IMR-90 (cell line): ENCODE data around the gene SLC39A11. TPM values are rescaled to one million over a fixed set of nuclear protein-coding genes. Genes with fewer than 3 reads are reported as not detected.

Source experiments
- ATAC-seq: fragments of 200-7000 bp; cut with Tn5 transposase; 2 replicates; pipeline ENCODE4 v1.9.1; 2020; ENCODE audit warnings: low read depth, mild to moderate bottlenecking, moderate library complexity
- BruUV-seq: library from RNA; stranded (reverse); fragments of 400-500 nt; replicated peaks from 2 replicates; lab custom pipeline; 2021; lab: Mats Ljungman, UMichigan
- CTCF ChIA-PET: fragments of 300-600 bp; formaldehyde crosslinking; extraction: SDS; loops from one replicate; lab custom pipeline; 2021; ENCODE audit warnings: antibody characterized with exemption; lab: Yijun Ruan, JAX
- POLR2A ChIA-PET: fragments of 300-600 bp; sonication (Branson Sonifier 250); formaldehyde crosslinking; loops from one replicate; lab custom pipeline; 2022; ENCODE audit warnings: antibody characterized with exemption; ENCODE audit not compliant: unreplicated experiment; lab: Charles Lee
- DNase-seq: peaks from one replicate; pipeline ENCODE4 v3.0.0; 2013
- H2AFZ ChIP-seq: replicated peaks from 2 replicates; pipeline ENCODE3; 2013; ENCODE audit warnings: low read length, mild to moderate bottlenecking; ENCODE audit not compliant: poor library complexity
- H2AK5ac ChIP-seq: 2 replicates; pipeline ENCODE4 v1.6.1; 2013; ENCODE audit warnings: low read depth, low read length, inconsistent platforms
- H2AK9ac ChIP-seq: replicated peaks from 2 replicates; pipeline ENCODE3; 2013; ENCODE audit warnings: mild to moderate bottlenecking, low read depth, low read length, moderate library complexity; ENCODE audit not compliant: poor library complexity
- H2BK120ac ChIP-seq: 2 replicates; pipeline ENCODE4 v1.6.1; 2013; ENCODE audit warnings: low read depth, low read length, inconsistent platforms
- H2BK15ac ChIP-seq: 3 replicates; pipeline ENCODE4 v1.6.1; 2013; ENCODE audit warnings: low read depth, low read length, inconsistent platforms
- H2BK20ac ChIP-seq: 2 replicates; pipeline ENCODE4 v1.6.1; 2013; ENCODE audit warnings: low read depth, mild to moderate bottlenecking, inconsistent platforms, low read length, moderate library complexity
- H2BK5ac ChIP-seq: 2 replicates; pipeline ENCODE4 v1.6.1; 2013; ENCODE audit warnings: mild to moderate bottlenecking, low read depth, low read length, inconsistent platforms; ENCODE audit not compliant: poor library complexity, severe bottlenecking
- H3K14ac ChIP-seq: replicated peaks from 2 replicates; pipeline ENCODE4 v1.6.1; 2013; ENCODE audit warnings: low read depth, low read length, inconsistent platforms
- H3K18ac ChIP-seq: 2 replicates; pipeline ENCODE4 v1.6.1; 2013; ENCODE audit warnings: low read depth, low read length, control low read depth
- H3K23ac ChIP-seq: 2 replicates; pipeline ENCODE4 v1.6.1; 2013; ENCODE audit warnings: low read depth, low read length, inconsistent platforms
- H3K27ac ChIP-seq: 2 replicates; pipeline ENCODE4 v1.5.1; 2013; ENCODE audit warnings: mild to moderate bottlenecking, control low read depth, low read length; ENCODE audit not compliant: insufficient read depth
- H3K27me3 ChIP-seq: 2 replicates; pipeline ENCODE4 v1.6.1; 2013; ENCODE audit warnings: low read length; ENCODE audit not compliant: control insufficient read depth, insufficient read depth
- H3K36me3 ChIP-seq: 2 replicates; pipeline ENCODE4 v1.6.1; 2013; ENCODE audit warnings: low read length, mixed read lengths; ENCODE audit not compliant: control insufficient read depth, insufficient read depth
- H3K4ac ChIP-seq: 2 replicates; pipeline ENCODE4 v1.6.1; 2013; ENCODE audit warnings: low read depth, low read length, inconsistent platforms
- H3K4me1 ChIP-seq: 2 replicates; pipeline ENCODE4 v1.6.1; 2013; ENCODE audit warnings: low read length, mixed read lengths; ENCODE audit not compliant: control insufficient read depth, insufficient read depth
- H3K4me2 ChIP-seq: 2 replicates; pipeline ENCODE4 v1.6.1; 2013; ENCODE audit warnings: low read depth, mild to moderate bottlenecking, control low read depth, low read length, moderate library complexity
- H3K4me3 ChIP-seq: 2 replicates; pipeline ENCODE4 v1.5.1; 2013; ENCODE audit warnings: low read depth, mild to moderate bottlenecking, control low read depth, low read length, moderate library complexity; ENCODE audit not compliant: insufficient read depth
- H3K56ac ChIP-seq: 2 replicates; pipeline ENCODE4 v1.6.1; 2013; ENCODE audit warnings: low read length, inconsistent platforms; ENCODE audit not compliant: insufficient read depth; ENCODE audit errors: extremely low read depth
- H3K79me1 ChIP-seq, 2 experiments: 2 replicates each; pipeline ENCODE4 v1.6.1; 2013; ENCODE audit warnings: low read length in 2 of 2, inconsistent platforms in 1 of 2, low read depth in 1 of 2
- H3K9ac ChIP-seq: 2 replicates; pipeline ENCODE4 v1.6.1; 2013; ENCODE audit warnings: low read depth, low read length, control low read depth
- H3K9me1 ChIP-seq: 2 replicates; pipeline ENCODE4 v1.6.1; 2013; ENCODE audit warnings: low read length, inconsistent platforms; ENCODE audit not compliant: insufficient read depth
- H3K9me3 ChIP-seq: 2 replicates; pipeline ENCODE4 v1.6.1; 2013; ENCODE audit warnings: low read length; ENCODE audit not compliant: control insufficient read depth, insufficient read depth
- H4K20me1 ChIP-seq: 2 replicates; pipeline ENCODE4 v1.6.1; 2013; ENCODE audit warnings: low read length, inconsistent platforms; ENCODE audit not compliant: insufficient read depth
- H4K5ac ChIP-seq: 2 replicates; pipeline ENCODE4 v1.6.1; 2013; ENCODE audit warnings: mild to moderate bottlenecking, low read depth, low read length, control low read depth
- H4K8ac ChIP-seq, 2 experiments: 2 replicates each; pipeline ENCODE4 v1.6.1; 2013; ENCODE audit warnings: low read depth in 2 of 2, low read length in 2 of 2, control low read depth in 1 of 2, inconsistent platforms in 1 of 2
- H4K91ac ChIP-seq: 2 replicates; pipeline ENCODE4 v1.6.1; 2013; ENCODE audit warnings: low read depth, low read length, inconsistent platforms; ENCODE audit not compliant: insufficient read depth
- BHLHE40 ChIP-seq: fragments of 150-350 bp; IDR thresholded peaks from 2 replicates; pipeline ENCODE4 v1.6.1; 2016; ENCODE audit warnings: mild to moderate bottlenecking, low read depth, low read length
- CEBPB ChIP-seq: IDR thresholded peaks from 2 replicates; pipeline ENCODE4 v1.6.1; 2012; ENCODE audit warnings: low read depth, low read length, improper control_type of control experiment
- CHD1 ChIP-seq: IDR thresholded peaks from 2 replicates; pipeline ENCODE4 v1.6.1; 2012; ENCODE audit warnings: low read depth, low read length, improper control_type of control experiment
- FOS ChIP-seq: fragments of 150-350 bp; IDR thresholded peaks from 2 replicates; pipeline ENCODE4 v1.6.1; 2016; ENCODE audit warnings: low read depth, low read length
- MAFK ChIP-seq: IDR thresholded peaks from 2 replicates; pipeline ENCODE4 v1.6.1; 2012; ENCODE audit warnings: low read depth, low read length, improper control_type of control experiment
- MAZ ChIP-seq: IDR thresholded peaks from 2 replicates; pipeline ENCODE4 v1.6.1; 2012; ENCODE audit warnings: low read depth, mild to moderate bottlenecking, low read length, improper control_type of control experiment, moderate library complexity, borderline replicate concordance
- MXI1 ChIP-seq: IDR thresholded peaks from 2 replicates; pipeline ENCODE4 v1.6.1; 2012; ENCODE audit warnings: low read depth, mild to moderate bottlenecking, low read length, moderate library complexity, borderline replicate concordance
- NFE2L2 ChIP-seq: fragments of 150-350 bp; IDR thresholded peaks from 2 replicates; pipeline ENCODE4 v1.6.1; 2016; ENCODE audit warnings: low read depth, mild to moderate bottlenecking, low read length
- POLR2A ChIP-seq: IDR thresholded peaks from 2 replicates; pipeline ENCODE4 v1.6.1; 2012; ENCODE audit warnings: mild to moderate bottlenecking, low read depth, low read length
- RAD21 ChIP-seq: IDR thresholded peaks from 2 replicates; pipeline ENCODE4 v1.6.1; 2012; ENCODE audit warnings: low read length, improper control_type of control experiment
- RCOR1 ChIP-seq: IDR thresholded peaks from 2 replicates; pipeline ENCODE4 v1.6.1; 2012; ENCODE audit warnings: mild to moderate bottlenecking, low read length, improper control_type of control experiment; ENCODE audit not compliant: insufficient replicate concordance
- RFX5 ChIP-seq: IDR thresholded peaks from 2 replicates; pipeline ENCODE4 v1.8.0; 2012; ENCODE audit warnings: low read depth, mild to moderate bottlenecking, low read length, moderate library complexity
- SMC3 ChIP-seq: fragments of 150-350 bp; IDR thresholded peaks from 2 replicates; pipeline ENCODE4 v1.6.1; 2016; ENCODE audit warnings: low read depth, mild to moderate bottlenecking, antibody characterized with exemption, low read length, moderate library complexity
- WGBS, 2 experiments: methylation state at CpG; one replicate each; pipeline versions ENCODE4 v1.1.5 to v1.1.7; 2013; ENCODE audit warnings: missing lambda C conversion rate in 2 of 2; ENCODE audit not compliant: insufficient read length in 1 of 2; ENCODE audit errors: extremely low coverage in 2 of 2; 5-methylcytosine and 5-hydroxymethylcytosine counted together
- dilution Hi-C: fragments of 300-500 bp; cut with HindIII; formaldehyde crosslinking; loops from one replicate; pipeline ENCODE4 v1.14.3; 2018; ENCODE audit warnings: low sequenced_read_pairs; ENCODE audit not compliant: unreplicated experiment
- in situ Hi-C: fragments of 300-500 bp; cut with MboI; formaldehyde crosslinking; loops from 3 replicates; pipeline ENCODE4 v1.14.3; 2019; ENCODE audit warnings: low sequenced_read_pairs, inconsistent platforms, mixed read lengths
- intact Hi-C: fragments of 100-400 bp; cut with micrococcal nuclease; formaldehyde crosslinking; loops from 2 replicates; pipeline ENCODE4 v1.10.0; 2022
- polyA plus RNA-seq, 3 experiments: library from polyadenylated mRNA; depleted of rRNA; stranded (reverse); fragments of >200 nt; gene quantifications; 2 replicates each; pipeline ENCODE4 v1.2.3, GENCODE V29; 2012; ENCODE audit warnings: low replicate concordance in 1 of 3
- total RNA-seq: library from RNA; depleted of rRNA; stranded (reverse); fragments of >200 nt; gene quantifications from 2 replicates; pipeline ENCODE4 v1.2.3, GENCODE V29; 2012
- TF ChIP-seq, protein P1 (sequence below): conservative IDR thresholded peaks from 2 replicates; pipeline ENCODE4 v1.5.1; 2012; ENCODE audit warnings: mild to moderate bottlenecking, low read depth, low read length, improper control_type of control experiment
- TF ChIP-seq, protein P2 (sequence below): fragments of 150-350 bp; IDR thresholded peaks from 2 replicates; pipeline ENCODE4 v1.6.1; 2016; ENCODE audit warnings: low read depth, mild to moderate bottlenecking, low read length, moderate library complexity, borderline replicate concordance
- TF ChIP-seq, protein P3 (sequence below): fragments of 150-350 bp; IDR thresholded peaks from 2 replicates; pipeline ENCODE4 v1.6.1; 2017; ENCODE audit warnings: mild to moderate bottlenecking, antibody characterized with exemption, low read length, low read depth

Gene SLC39A11
- total and polyA plus RNA-seq, 2 of the 4 experiments (the other 2 are of a cell fraction), result 8.8 to 14.3 TPM

DNA sequence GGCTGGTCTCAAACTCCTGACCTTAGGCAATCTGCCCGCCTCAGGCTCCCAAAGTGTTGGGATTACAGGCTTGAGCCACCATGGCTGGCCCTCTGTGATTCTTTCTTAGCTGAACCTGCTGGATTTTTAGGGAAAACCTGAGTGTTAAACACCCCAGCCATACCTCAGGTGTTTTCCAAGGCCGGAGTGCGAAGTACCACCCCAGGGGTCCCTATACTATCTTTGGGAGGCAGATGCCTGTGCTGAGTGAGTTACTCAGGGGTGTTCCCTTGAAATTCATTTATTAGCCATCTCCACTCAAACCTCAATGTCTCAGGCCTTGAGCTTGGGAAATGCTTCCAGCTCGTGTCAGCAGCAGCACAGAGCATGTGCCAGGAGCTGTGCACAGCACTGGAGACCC, 432.7 kb downstream of the SLC39A11 start:
- Histone ChIP-seq H3K9ac (no peak overlapping the region), H3K18ac (no peak overlapping the region), H3K4ac (no peak overlapping the region), H3K23ac (no peak overlapping the region), H2BK15ac (no peak overlapping the region), H4K5ac (no peak overlapping the region), H4K20me1 (no peaks in the 10 kb centered on the region), H2BK120ac (no peak overlapping the region), H3K27me3 (no peaks in the 10 kb centered on the region), H3K56ac (no peak overlapping the region), H3K4me3 (no peak overlapping the region), H3K4me1 (no peaks in the 10 kb centered on the region), H2AK9ac (no peak overlapping the region), H3K36me3 (no peaks in the 10 kb centered on the region), H3K14ac (no peak overlapping the region), H2AK5ac (no peak overlapping the region), H4K91ac (no peak overlapping the region), H3K27ac (no peak overlapping the region), H3K79me1 (no peaks in the 10 kb centered on the region), H3K9me1 (no peaks in the 10 kb centered on the region), H2AFZ (no peak overlapping the region), H2BK5ac (no peak overlapping the region), H3K9me3 (no peaks in the 10 kb centered on the region), H2BK20ac (no peak overlapping the region), H4K8ac (no peak overlapping the region), H3K4me2 (no peak overlapping the region)
- TF ChIP-seq, protein P1, sequence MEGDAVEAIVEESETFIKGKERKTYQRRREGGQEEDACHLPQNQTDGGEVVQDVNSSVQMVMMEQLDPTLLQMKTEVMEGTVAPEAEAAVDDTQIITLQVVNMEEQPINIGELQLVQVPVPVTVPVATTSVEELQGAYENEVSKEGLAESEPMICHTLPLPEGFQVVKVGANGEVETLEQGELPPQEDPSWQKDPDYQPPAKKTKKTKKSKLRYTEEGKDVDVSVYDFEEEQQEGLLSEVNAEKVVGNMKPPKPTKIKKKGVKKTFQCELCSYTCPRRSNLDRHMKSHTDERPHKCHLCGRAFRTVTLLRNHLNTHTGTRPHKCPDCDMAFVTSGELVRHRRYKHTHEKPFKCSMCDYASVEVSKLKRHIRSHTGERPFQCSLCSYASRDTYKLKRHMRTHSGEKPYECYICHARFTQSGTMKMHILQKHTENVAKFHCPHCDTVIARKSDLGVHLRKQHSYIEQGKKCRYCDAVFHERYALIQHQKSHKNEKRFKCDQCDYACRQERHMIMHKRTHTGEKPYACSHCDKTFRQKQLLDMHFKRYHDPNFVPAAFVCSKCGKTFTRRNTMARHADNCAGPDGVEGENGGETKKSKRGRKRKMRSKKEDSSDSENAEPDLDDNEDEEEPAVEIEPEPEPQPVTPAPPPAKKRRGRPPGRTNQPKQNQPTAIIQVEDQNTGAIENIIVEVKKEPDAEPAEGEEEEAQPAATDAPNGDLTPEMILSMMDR, result no peak
- no peak for TF ChIP-seq FOS
- no peak for TF ChIP-seq RFX5
- TF ChIP-seq NFE2L2, result no peak
- no peak for TF ChIP-seq RCOR1
- no peak for TF ChIP-seq POLR2A
- TF ChIP-seq CHD1, result no peak
- TF ChIP-seq, protein P2, sequence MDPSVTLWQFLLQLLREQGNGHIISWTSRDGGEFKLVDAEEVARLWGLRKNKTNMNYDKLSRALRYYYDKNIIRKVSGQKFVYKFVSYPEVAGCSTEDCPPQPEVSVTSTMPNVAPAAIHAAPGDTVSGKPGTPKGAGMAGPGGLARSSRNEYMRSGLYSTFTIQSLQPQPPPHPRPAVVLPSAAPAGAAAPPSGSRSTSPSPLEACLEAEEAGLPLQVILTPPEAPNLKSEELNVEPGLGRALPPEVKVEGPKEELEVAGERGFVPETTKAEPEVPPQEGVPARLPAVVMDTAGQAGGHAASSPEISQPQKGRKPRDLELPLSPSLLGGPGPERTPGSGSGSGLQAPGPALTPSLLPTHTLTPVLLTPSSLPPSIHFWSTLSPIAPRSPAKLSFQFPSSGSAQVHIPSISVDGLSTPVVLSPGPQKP, result no peak
- no peak for TF ChIP-seq SMC3
- no peak for TF ChIP-seq CEBPB
- TF ChIP-seq RAD21, result no peak
- TF ChIP-seq, protein P3, sequence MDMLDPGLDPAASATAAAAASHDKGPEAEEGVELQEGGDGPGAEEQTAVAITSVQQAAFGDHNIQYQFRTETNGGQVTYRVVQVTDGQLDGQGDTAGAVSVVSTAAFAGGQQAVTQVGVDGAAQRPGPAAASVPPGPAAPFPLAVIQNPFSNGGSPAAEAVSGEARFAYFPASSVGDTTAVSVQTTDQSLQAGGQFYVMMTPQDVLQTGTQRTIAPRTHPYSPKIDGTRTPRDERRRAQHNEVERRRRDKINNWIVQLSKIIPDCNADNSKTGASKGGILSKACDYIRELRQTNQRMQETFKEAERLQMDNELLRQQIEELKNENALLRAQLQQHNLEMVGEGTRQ, result no peak
- no peak for TF ChIP-seq BHLHE40
- no peak for TF ChIP-seq MXI1
- TF ChIP-seq MAZ, result no peak
- no peak for TF ChIP-seq MAFK
- in situ Hi-C loops (no loop called here), dilution Hi-C loops (no loop called here), intact Hi-C loops (no loop called here)
- no TSS peak for BruUV-seq
- CTCF ChIA-PET, result interaction anchor here (1.3 kb wide), 1 partner anchor 11 kb away, joined by 4 read pairs; no protein-coding TSS in a partner anchor
- POLR2A ChIA-PET, result no interaction called here
- no peak for DNase-seq
- WGBS, 2 experiments, result 13% methylated on average over 1 of the region's 4 CpGs; no CpG with 5 or more reads in 1 of the 2 experiments
- no peak for ATAC-seq
